Measurements from ENCODE around the gene TOMM20.
"Not testable (repeated sequence)": the region's sequence is repeated elsewhere in the genome, so short reads cannot be mapped to it uniquely, and the experiment has no call there.

Gene TOMM20

GRCh38 chr1:235100194-235100772 lies 28.4 kb downstream of the TOMM20 start:
- DNase-seq, result no peak

GRCh38 chr1:235098991-235099390 lies 29.6 kb downstream of the TOMM20 start:
- no peak for DNase-seq

- DNase-seq, result no peak
Observed at GRCh38 chr1:235098547-235098946, 30.1 kb downstream of the TOMM20 start.

GRCh38 chr1:235097501-235097900 lies 31.1 kb downstream of the TOMM20 start:
- DNase-seq, result not testable (repeated sequence)

GRCh38 chr1:235095938-235096562 lies 32.6 kb downstream of the TOMM20 start:
- no peak for DNase-seq

GRCh38 chr1:235093696-235094592 lies 34.7 kb downstream of the TOMM20 start:
- DNase-seq, result peak; percentile 82 to 85

- DNase-seq, result no peak
Observed at GRCh38 chr1:235093013-235093695, 35.5 kb downstream of the TOMM20 start.

- DNase-seq, result not testable (repeated sequence)
Observed at GRCh38 chr1:235092415-235092814, 36.2 kb downstream of the TOMM20 start.

- not testable (repeated sequence) for DNase-seq
Observed at GRCh38 chr1:235092045-235092406, 36.6 kb downstream of the TOMM20 start.

GRCh38 chr1:235091319-235092044 lies 37.2 kb downstream of the TOMM20 start:
- DNase-seq, result not testable (repeated sequence)

GRCh38 chr1:235090406-235091069 lies 38.1 kb downstream of the TOMM20 start:
- DNase-seq, result no peak

- no peak for DNase-seq
Observed at GRCh38 chr1:235088907-235089306, 39.7 kb downstream of the TOMM20 start.

GRCh38 chr1:235088430-235088829 lies 40.2 kb downstream of the TOMM20 start:
- no peak for DNase-seq

- DNase-seq, result no peak
Observed at GRCh38 chr1:235087906-235088305, 40.7 kb downstream of the TOMM20 start.

- not testable (repeated sequence) for DNase-seq
Observed at GRCh38 chr1:235085411-235086117, 43.1 kb downstream of the TOMM20 start.

- not testable (repeated sequence) for DNase-seq
Observed at GRCh38 chr1:235080788-235081187, 47.8 kb downstream of the TOMM20 start.

- not testable (repeated sequence) for DNase-seq
Observed at GRCh38 chr1:235080297-235080657, 48.4 kb downstream of the TOMM20 start.

- DNase-seq, result no peak
Observed at GRCh38 chr1:235079443-235080296, 49.0 kb downstream of the TOMM20 start.

GRCh38 chr1:235078480-235079381 lies 49.9 kb downstream of the TOMM20 start:
- no peak for DNase-seq

Data from activated CD4-positive, alpha-beta T cell treated with anti-CD3 and anti-CD28 coated beads, Interleukin-2, amount 50 U/mL, for 4 hours (primary cell).